HCT116 (cell line): ENCODE data around the gene KLHL24.

ENCODE experiments used
- JUND ChIP-seq: IDR thresholded peaks from 2 replicates; pipeline ENCODE4 v1.6.1; 2012
- TF ChIP-seq, protein P1 (sequence below), 3 experiments: fragments of 200-600 bp in 1 of 3; sonication (generic) in 1 of 3; IDR thresholded peaks in 2 of 3; conservative IDR thresholded peaks in 1 of 3; 2 replicates each; pipeline ENCODE4 v1.5.1; 2012 to 2017; ENCODE audit warnings: low read depth in 2 of 3, low read length in 2 of 3, antibody characterized with exemption in 1 of 3, borderline replicate concordance in 1 of 3, control low read depth in 1 of 3, mild to moderate bottlenecking in 1 of 3, mixed read lengths in 1 of 3, mixed run types in 1 of 3, moderate library complexity in 1 of 3; ENCODE audit not compliant: insufficient read depth in 1 of 3
- TF ChIP-seq, protein P2 (sequence below): IDR thresholded peaks from 2 replicates; pipeline ENCODE4 v1.6.1; 2012; ENCODE audit warnings: low read depth

DNA sequence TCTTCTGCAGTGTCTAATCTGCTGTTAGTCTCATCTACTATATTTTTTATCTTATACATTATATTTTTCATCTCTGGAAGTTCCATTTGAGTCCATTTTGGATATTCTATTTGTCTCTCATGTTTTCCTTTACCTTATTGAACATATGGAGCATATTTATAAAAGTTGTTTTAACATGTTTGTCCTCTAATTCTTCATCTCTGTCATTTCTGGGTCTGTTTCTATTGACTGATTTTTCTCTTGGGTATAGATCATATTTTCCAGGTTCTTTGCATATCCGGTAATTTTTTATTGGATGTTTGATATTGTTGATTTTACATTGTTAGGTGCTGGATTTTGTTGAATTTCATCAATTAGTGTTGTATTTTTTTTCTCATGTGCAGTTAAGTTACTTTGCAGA lies 37.5 kb upstream of the KLHL24 start:
- TF ChIP-seq, protein P1, sequence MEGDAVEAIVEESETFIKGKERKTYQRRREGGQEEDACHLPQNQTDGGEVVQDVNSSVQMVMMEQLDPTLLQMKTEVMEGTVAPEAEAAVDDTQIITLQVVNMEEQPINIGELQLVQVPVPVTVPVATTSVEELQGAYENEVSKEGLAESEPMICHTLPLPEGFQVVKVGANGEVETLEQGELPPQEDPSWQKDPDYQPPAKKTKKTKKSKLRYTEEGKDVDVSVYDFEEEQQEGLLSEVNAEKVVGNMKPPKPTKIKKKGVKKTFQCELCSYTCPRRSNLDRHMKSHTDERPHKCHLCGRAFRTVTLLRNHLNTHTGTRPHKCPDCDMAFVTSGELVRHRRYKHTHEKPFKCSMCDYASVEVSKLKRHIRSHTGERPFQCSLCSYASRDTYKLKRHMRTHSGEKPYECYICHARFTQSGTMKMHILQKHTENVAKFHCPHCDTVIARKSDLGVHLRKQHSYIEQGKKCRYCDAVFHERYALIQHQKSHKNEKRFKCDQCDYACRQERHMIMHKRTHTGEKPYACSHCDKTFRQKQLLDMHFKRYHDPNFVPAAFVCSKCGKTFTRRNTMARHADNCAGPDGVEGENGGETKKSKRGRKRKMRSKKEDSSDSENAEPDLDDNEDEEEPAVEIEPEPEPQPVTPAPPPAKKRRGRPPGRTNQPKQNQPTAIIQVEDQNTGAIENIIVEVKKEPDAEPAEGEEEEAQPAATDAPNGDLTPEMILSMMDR (IDR thresholded peaks at IDR 0.05 in 2 of 3, conservative IDR thresholded peaks at IDR 0.05 in 1 of 3; ENCODE audit: borderline replicate concordance in 1 of 3, insufficient read depth in 1 of 3, low read depth in 2 of 3, low read length in 2 of 3) = no peak
- TF ChIP-seq, protein P2, sequence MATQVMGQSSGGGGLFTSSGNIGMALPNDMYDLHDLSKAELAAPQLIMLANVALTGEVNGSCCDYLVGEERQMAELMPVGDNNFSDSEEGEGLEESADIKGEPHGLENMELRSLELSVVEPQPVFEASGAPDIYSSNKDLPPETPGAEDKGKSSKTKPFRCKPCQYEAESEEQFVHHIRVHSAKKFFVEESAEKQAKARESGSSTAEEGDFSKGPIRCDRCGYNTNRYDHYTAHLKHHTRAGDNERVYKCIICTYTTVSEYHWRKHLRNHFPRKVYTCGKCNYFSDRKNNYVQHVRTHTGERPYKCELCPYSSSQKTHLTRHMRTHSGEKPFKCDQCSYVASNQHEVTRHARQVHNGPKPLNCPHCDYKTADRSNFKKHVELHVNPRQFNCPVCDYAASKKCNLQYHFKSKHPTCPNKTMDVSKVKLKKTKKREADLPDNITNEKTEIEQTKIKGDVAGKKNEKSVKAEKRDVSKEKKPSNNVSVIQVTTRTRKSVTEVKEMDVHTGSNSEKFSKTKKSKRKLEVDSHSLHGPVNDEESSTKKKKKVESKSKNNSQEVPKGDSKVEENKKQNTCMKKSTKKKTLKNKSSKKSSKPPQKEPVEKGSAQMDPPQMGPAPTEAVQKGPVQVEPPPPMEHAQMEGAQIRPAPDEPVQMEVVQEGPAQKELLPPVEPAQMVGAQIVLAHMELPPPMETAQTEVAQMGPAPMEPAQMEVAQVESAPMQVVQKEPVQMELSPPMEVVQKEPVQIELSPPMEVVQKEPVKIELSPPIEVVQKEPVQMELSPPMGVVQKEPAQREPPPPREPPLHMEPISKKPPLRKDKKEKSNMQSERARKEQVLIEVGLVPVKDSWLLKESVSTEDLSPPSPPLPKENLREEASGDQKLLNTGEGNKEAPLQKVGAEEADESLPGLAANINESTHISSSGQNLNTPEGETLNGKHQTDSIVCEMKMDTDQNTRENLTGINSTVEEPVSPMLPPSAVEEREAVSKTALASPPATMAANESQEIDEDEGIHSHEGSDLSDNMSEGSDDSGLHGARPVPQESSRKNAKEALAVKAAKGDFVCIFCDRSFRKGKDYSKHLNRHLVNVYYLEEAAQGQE = no peak
- TF ChIP-seq JUND = no peak
